ENCODE measurements around the gene OGDHL. TPM values are rescaled to one million over a fixed set of nuclear protein-coding genes. Genes with fewer than 3 reads are reported as not detected.
"Not testable (repeated sequence)": the region's sequence is repeated elsewhere in the genome, so short reads cannot be mapped to it uniquely, and the experiment has no call there.

Gene OGDHL
- total RNA-seq, 2 donors from 2014 or later, result 0.67 to 0.99 TPM

DNA sequence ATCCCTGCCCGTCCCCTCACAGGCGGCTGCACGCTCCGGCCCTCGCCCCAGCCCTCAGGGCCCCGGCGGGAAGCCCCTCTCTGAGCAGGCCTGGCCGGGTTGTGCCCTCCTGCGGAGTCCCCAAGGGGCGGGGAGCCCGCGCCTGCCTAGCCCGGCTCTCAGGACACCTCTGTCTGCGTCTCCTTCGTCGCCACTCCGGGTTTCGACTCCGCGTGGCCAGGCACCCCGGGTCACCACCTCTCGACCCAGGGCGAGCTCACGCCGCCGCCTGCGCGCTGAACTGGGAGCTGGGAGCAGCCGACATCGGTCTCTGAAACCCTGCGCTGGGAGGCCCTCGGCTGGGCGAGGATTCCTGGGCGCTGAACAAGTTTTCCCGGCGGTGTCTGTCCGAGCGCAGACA, 6.2 kb upstream of the OGDHL start:
- H3K36me3 Mint-ChIP-seq (ENCODE audit: insufficient read depth in 2 of 2), result peaks cover 0 to 7% of the 10 kb centered on the region in 2 donors
- ATAC-seq (replicated peaks in 1 of 2), result no peak
- H3K27ac Mint-ChIP-seq, result no peak overlapping the region
- no peak overlapping the region for H3K4me3 Mint-ChIP-seq
- H3K27me3 Mint-ChIP-seq (ENCODE audit: low read depth), result peaks cover 56% of the 10 kb centered on the region
- no peaks in the 10 kb centered on the region for H3K9me3 Mint-ChIP-seq
- H3K4me1 Mint-ChIP-seq (ENCODE audit: low read depth), result no peaks in the 10 kb centered on the region
- no peak for DNase-seq

DNA sequence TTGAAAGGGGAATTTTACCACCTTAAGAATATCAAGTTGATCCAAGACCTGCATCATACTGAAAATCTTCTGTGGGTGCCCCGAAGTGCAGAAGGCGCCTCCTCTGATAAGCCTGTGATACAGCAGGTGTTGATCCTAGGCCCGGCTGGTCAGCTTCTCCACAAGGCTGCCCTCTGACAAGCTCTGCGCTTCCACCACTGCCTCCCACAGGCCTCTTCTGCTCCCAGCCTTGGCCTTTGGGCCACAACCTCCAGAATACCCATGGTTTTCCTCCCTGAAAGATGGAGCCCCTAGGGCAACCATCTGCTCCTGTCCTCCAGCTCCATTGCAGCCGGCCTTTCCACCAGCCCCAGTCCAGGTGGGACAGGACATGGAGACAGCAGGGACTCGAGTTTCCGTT, 5.6 kb upstream of the OGDHL start:
- no peak overlapping the region for H3K27ac Mint-ChIP-seq
- no peaks in the 10 kb centered on the region for H3K9me3 Mint-ChIP-seq
- no peak overlapping the region for H3K4me3 Mint-ChIP-seq
- H3K36me3 Mint-ChIP-seq (ENCODE audit: insufficient read depth in 2 of 2), result peaks cover 0 to 7% of the 10 kb centered on the region in 2 donors
- H3K27me3 Mint-ChIP-seq (ENCODE audit: low read depth), result peaks cover 62% of the 10 kb centered on the region
- DNase-seq (no peak), ATAC-seq (replicated peaks in 1 of 2) (no peak)
- no peaks in the 10 kb centered on the region for H3K4me1 Mint-ChIP-seq (ENCODE audit: low read depth)

DNA sequence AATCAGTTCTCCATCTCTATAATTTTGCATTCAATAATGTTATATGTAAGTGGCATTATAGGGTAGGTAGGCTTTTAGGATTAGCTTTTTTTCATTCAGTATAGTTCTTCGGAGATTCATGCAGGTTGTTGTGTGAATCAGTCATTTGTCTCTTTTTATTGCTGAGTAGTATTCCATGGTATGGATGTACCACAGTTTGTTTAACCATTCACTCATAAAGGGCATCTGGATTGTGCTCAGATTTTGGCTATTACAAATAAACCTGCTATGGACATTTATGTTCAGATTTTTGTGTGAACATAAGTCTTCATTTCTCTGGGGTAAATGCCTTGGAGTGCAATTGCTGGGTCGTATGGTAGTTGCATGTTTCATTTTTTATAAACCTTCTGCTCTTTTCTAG, 4.4 kb upstream of the OGDHL start:
- ATAC-seq (replicated peaks in 1 of 2) (no peak), DNase-seq (no peak)
- Mint-ChIP-seq H3K36me3 (ENCODE audit: insufficient read depth in 2 of 2) (peaks cover 0 to 7% of the 10 kb centered on the region in 2 donors), H3K9me3 (no peaks in the 10 kb centered on the region), H3K27me3 (ENCODE audit: low read depth) (peaks cover 55% of the 10 kb centered on the region), H3K27ac (no peak overlapping the region), H3K4me3 (no peak overlapping the region), H3K4me1 (ENCODE audit: low read depth) (no peaks in the 10 kb centered on the region)

DNA sequence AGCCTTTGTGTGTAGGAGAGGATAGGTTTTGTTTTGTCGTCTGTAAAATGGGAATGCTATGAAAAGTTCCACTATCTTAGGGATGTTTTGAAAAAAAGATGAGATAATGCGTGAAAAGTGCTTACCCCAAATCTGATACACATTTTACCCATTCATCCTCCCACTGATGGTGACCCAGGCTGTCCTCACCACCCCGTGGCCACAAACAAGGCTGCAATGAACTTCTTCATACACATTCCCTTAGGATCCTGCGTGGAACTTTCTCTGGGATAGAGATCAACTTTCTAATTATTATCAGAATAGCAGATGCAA, 399 bp upstream of the OGDHL start:
- H3K4me3 Mint-ChIP-seq, result peak overlapping the region; percentile 62 to 73
- H3K4me1 Mint-ChIP-seq (ENCODE audit: low read depth), result no peaks in the 10 kb centered on the region
- H3K9me3 Mint-ChIP-seq, result no peaks in the 10 kb centered on the region
- peaks cover 0 to 4% of the 10 kb centered on the region in 2 donors for H3K36me3 Mint-ChIP-seq (ENCODE audit: insufficient read depth in 2 of 2)
- H3K27ac Mint-ChIP-seq, result no peak overlapping the region
- H3K27me3 Mint-ChIP-seq (ENCODE audit: low read depth), result peaks cover 41% of the 10 kb centered on the region
- ATAC-seq (replicated peaks in 1 of 2) (no peak), DNase-seq (no peak)

- H3K9me3 Mint-ChIP-seq, result no peaks in the 10 kb centered on the region
- H3K27me3 Mint-ChIP-seq (ENCODE audit: low read depth), result peaks cover 29% of the 10 kb centered on the region
- H3K36me3 Mint-ChIP-seq (ENCODE audit: insufficient read depth in 2 of 2), result no peaks in the 10 kb centered on the region
- H3K27ac Mint-ChIP-seq, result no peak overlapping the region
- no peaks in the 10 kb centered on the region for H3K4me1 Mint-ChIP-seq (ENCODE audit: low read depth)
- ATAC-seq (replicated peaks in 1 of 2) (no peak), DNase-seq (no peak)
- peak overlapping the region; percentile 41 to 65 for H3K4me3 Mint-ChIP-seq
These were observed 828 bp downstream of the OGDHL start for GRCh38 chr10:49761201-49761788.

- no peak overlapping the region for H3K27ac Mint-ChIP-seq
- ATAC-seq (replicated peaks in 1 of 2), result no peak
- H3K9me3 Mint-ChIP-seq, result no peaks in the 10 kb centered on the region
- no peaks in the 10 kb centered on the region for H3K36me3 Mint-ChIP-seq (ENCODE audit: insufficient read depth in 2 of 2)
- no peak for DNase-seq
- H3K4me3 Mint-ChIP-seq, result peak overlapping the region in 1 of 2 donors; percentile 34
- peaks cover 25% of the 10 kb centered on the region for H3K27me3 Mint-ChIP-seq (ENCODE audit: low read depth)
- no peaks in the 10 kb centered on the region for H3K4me1 Mint-ChIP-seq (ENCODE audit: low read depth)
These were observed 1.3 kb downstream of the OGDHL start for GRCh38 chr10:49760789-49761188.

GRCh38 chr10:49759787-49760551, 2.2 kb downstream of the OGDHL start:
- H3K4me1 Mint-ChIP-seq (ENCODE audit: low read depth), result no peaks in the 10 kb centered on the region
- H3K4me3 Mint-ChIP-seq, result no peak overlapping the region
- ATAC-seq (replicated peaks in 1 of 2) (no peak), DNase-seq (no peak)
- no peak overlapping the region for H3K27ac Mint-ChIP-seq
- no peaks in the 10 kb centered on the region for H3K9me3 Mint-ChIP-seq
- H3K36me3 Mint-ChIP-seq (ENCODE audit: insufficient read depth in 2 of 2), result no peaks in the 10 kb centered on the region
- peaks cover 25% of the 10 kb centered on the region for H3K27me3 Mint-ChIP-seq (ENCODE audit: low read depth)

DNA sequence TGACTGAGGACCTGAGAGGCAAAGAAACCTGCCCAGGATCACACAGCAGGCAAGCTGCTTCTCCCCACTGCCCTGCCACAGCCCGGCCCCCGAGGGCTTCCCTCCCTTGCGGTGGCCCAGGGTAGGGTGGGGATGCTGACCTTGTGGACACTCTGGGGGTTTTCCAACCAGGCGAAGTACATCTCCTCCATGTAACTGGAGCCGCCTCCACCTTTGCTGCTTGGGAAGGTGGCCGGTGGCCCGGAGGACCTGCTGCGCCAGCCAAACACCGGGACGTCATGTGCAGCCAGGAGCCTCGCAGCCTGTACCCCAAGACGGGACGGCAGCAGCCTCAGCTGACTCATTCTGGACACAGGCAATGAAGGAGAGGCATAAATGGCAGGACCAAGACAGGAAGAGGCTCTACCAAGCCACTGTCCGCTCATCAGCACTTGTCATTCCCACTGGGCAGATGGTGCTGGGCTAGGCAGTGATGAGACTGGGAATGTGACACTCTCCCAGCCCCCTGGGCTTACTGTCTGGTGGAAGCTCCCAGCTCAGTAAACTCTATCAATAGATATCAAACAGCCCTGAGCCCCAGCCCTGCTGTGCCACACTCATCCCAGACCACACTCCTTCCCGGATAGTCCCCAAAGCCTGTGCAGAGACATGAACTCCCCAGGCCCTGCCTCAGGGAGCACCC, 3.7 kb downstream of the OGDHL start:
- no peaks in the 10 kb centered on the region for H3K4me1 Mint-ChIP-seq (ENCODE audit: low read depth)
- ATAC-seq (replicated peaks in 1 of 2) (no peak), DNase-seq (no peak)
- no peaks in the 10 kb centered on the region for H3K36me3 Mint-ChIP-seq (ENCODE audit: insufficient read depth in 2 of 2)
- no peak overlapping the region for H3K27ac Mint-ChIP-seq
- no peaks in the 10 kb centered on the region for H3K9me3 Mint-ChIP-seq
- no peak overlapping the region for H3K4me3 Mint-ChIP-seq
- H3K27me3 Mint-ChIP-seq (ENCODE audit: low read depth), result peaks cover 19% of the 10 kb centered on the region

DNA sequence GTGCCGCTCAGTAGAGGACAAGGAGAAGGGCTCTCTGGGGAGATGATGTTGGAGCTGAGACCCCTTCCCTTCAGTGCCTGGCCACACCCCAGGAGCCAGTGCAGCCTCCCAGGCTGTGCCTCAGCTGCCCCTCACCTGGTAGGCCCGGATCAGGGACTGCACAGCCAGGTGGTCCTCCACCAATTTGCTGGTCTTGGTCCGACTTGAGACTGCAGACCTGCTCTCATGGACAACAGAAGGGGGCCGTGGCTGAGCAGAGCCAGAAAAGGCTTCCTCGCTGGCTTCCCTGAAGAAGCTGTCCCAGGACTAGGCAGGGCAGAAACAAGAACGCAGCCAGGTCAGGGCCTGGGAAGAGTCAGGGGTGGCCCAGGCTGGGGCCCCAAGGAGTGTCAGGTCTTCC, 5.5 kb downstream of the OGDHL start:
- DNase-seq (no peak), ATAC-seq (replicated peaks in 1 of 2) (no peak)
- Mint-ChIP-seq H3K27me3 (ENCODE audit: low read depth) (peaks cover 9% of the 10 kb centered on the region), H3K4me3 (no peak overlapping the region), H3K36me3 (ENCODE audit: insufficient read depth in 2 of 2) (no peaks in the 10 kb centered on the region), H3K4me1 (ENCODE audit: low read depth) (no peaks in the 10 kb centered on the region), H3K9me3 (no peaks in the 10 kb centered on the region), H3K27ac (no peak overlapping the region)

DNA sequence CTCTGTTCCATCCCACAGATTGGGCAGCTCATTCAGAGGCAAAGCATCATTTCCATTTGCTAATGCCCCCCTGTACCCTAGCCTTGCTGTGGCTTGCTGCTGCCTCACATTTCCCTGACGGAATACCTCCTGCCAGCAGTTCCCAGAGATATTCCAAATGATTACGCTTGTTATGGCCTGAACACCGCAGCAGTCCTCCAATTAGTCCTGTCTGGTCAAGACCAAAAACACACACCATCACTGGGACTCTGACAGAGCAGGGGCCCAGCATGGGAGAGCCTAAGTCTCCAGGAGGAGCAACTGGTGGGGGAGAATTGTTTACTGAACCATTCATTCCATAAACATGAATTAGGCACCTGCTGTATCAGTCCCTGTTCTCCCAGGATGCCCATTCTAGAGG, 6.1 kb downstream of the OGDHL start:
- Mint-ChIP-seq H3K27ac (no peak overlapping the region), H3K36me3 (ENCODE audit: insufficient read depth in 2 of 2) (no peaks in the 10 kb centered on the region), H3K4me1 (ENCODE audit: low read depth) (no peaks in the 10 kb centered on the region), H3K4me3 (no peak overlapping the region), H3K27me3 (ENCODE audit: low read depth) (peaks cover 9% of the 10 kb centered on the region), H3K9me3 (no peaks in the 10 kb centered on the region)
- no peak for ATAC-seq (replicated peaks in 1 of 2)
- no peak for DNase-seq

DNA sequence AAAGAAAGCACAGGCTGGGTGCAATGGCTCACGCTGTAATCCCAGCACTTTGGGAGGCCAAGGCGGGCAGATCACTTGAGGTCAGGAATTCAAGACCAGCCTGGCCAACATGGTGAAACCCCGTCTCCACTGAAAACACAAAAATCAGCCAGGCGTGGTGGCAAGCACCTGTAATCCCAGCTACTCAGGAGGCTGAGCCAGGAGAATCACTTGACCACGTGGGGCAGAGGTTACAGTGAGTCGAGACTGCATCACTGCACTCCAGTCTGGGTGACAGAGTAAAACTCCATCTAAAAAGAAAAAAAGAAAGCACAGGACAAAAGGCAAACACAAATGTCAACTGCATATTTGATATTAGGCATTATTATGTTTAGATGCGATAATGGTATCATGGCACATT, 7.2 kb downstream of the OGDHL start:
- H3K27ac Mint-ChIP-seq, result not testable (repeated sequence)

DNA sequence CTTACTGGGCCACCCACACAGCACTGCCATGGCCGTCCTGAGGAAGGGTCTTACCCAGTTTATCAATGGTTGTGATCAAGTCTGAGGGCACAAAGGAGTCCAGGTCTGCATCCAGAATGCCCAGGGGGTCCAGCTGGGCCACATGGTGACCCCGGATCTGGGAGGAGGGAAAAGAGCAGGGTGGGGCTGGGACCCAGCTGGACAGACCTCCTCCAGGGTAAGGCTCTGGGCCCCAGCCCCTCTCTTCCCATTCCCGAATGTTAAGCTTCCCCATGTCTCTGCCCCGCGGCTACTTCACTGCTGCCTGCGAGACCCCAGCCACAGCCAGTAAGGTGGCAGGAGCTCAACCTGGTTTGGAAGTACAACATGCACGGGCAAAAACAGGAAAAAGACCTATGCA, 9.5 kb downstream of the OGDHL start:
- Mint-ChIP-seq H3K27ac (no peak overlapping the region), H3K4me3 (no peak overlapping the region), H3K4me1 (ENCODE audit: low read depth) (no peaks in the 10 kb centered on the region), H3K36me3 (ENCODE audit: insufficient read depth in 2 of 2) (no peaks in the 10 kb centered on the region), H3K9me3 (no peaks in the 10 kb centered on the region), H3K27me3 (ENCODE audit: low read depth) (no peaks in the 10 kb centered on the region)
- ATAC-seq (replicated peaks in 1 of 2) (no peak), DNase-seq (no peak)

More for the DNA sequence above, 7.2 kb downstream of the OGDHL start:
- ATAC-seq (replicated peaks in 1 of 2); H3K27me3 Mint-ChIP-seq (ENCODE audit: low read depth); DNase-seq; H3K4me1 Mint-ChIP-seq (ENCODE audit: low read depth); H3K9me3 Mint-ChIP-seq; H3K36me3 Mint-ChIP-seq (ENCODE audit: insufficient read depth in 2 of 2); H3K4me3 Mint-ChIP-seq: not testable (repeated sequence)

GRCh38 chr10:49751636-49752510, 10.2 kb downstream of the OGDHL start:
- no peaks in the 10 kb centered on the region for H3K9me3 Mint-ChIP-seq
- H3K4me3 Mint-ChIP-seq, result no peak overlapping the region
- ATAC-seq (replicated peaks in 1 of 2), result no peak

More at GRCh38 chr10:49751636-49752510, 10.2 kb downstream of the OGDHL start:
- Mint-ChIP-seq H3K27me3 (ENCODE audit: low read depth) (no peaks in the 10 kb centered on the region), H3K4me1 (ENCODE audit: low read depth) (no peaks in the 10 kb centered on the region), H3K36me3 (ENCODE audit: insufficient read depth in 2 of 2) (no peaks in the 10 kb centered on the region), H3K27ac (no peak overlapping the region)
- no peak for DNase-seq
